GM13976 (cell line): ENCODE measurements around the gene GRIA1.

ENCODE experiments used
- DNase-seq: peaks from one replicate; pipeline ENCODE4 v3.0.0; 2012; ENCODE audit warnings: low spot score
- in situ Hi-C: fragments of 300-500 bp; cut with MboI; formaldehyde crosslinking; loops from one replicate; pipeline ENCODE4 v1.12.0; 2022; ENCODE audit warnings: low sequenced_read_pairs, mixed read lengths, inconsistent platforms; ENCODE audit not compliant: unreplicated experiment
- TF ChIP-seq, protein P1 (sequence below): IDR thresholded peaks from 2 replicates; pipeline ENCODE4 v1.5.1; 2012; ENCODE audit warnings: borderline replicate concordance, mild to moderate bottlenecking; ENCODE audit not compliant: insufficient read depth; ENCODE audit errors: extremely low read depth, missing control alignments, control extremely low read depth

The GRIA1 gene

DNA sequence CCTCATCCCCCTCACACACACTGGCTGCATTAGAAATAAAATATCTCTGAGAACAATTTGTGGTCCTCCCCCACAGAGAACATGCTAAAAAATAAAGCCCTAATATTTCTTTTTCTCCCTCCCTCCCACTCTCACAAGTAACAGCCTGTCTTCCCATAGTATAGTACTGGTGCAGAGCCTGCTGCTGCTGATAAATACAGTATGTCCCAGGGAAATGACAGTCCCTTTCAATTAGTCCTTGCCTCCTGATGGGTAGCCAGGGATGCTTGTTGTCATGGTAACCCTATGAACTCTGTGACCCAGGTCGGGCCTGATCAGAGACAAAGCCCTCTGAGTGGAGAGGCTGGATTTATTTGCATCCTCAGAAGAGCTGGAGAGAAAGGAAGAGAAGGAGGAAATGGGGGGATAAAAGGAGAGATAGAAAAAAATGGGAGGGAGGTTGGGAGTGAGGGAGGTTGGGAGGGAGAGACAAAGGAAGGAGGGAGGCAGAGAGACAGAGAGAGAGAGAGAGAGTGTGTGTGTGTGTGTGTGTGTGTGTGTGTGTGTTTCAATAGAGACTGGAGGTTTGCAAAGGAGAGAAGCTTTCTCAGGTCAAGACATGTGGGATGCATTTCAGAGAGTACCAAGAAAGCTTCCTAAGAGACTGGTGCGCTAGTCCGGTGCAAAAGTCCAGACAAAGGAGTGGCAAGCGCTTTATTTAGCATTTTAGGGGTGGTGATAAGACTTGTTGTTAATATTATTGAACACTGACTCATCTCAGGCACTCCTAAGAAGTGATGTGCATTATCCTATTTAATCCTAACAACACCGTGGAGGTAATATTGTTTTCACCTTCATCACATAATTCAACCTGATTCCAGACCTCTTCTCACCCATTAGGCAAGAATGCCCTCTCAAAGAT, 287.5 kb downstream of the GRIA1 start:
- TF ChIP-seq, protein P1, sequence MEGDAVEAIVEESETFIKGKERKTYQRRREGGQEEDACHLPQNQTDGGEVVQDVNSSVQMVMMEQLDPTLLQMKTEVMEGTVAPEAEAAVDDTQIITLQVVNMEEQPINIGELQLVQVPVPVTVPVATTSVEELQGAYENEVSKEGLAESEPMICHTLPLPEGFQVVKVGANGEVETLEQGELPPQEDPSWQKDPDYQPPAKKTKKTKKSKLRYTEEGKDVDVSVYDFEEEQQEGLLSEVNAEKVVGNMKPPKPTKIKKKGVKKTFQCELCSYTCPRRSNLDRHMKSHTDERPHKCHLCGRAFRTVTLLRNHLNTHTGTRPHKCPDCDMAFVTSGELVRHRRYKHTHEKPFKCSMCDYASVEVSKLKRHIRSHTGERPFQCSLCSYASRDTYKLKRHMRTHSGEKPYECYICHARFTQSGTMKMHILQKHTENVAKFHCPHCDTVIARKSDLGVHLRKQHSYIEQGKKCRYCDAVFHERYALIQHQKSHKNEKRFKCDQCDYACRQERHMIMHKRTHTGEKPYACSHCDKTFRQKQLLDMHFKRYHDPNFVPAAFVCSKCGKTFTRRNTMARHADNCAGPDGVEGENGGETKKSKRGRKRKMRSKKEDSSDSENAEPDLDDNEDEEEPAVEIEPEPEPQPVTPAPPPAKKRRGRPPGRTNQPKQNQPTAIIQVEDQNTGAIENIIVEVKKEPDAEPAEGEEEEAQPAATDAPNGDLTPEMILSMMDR: no peak
- in situ Hi-C loops: no loop called here
- no peak for DNase-seq

DNA sequence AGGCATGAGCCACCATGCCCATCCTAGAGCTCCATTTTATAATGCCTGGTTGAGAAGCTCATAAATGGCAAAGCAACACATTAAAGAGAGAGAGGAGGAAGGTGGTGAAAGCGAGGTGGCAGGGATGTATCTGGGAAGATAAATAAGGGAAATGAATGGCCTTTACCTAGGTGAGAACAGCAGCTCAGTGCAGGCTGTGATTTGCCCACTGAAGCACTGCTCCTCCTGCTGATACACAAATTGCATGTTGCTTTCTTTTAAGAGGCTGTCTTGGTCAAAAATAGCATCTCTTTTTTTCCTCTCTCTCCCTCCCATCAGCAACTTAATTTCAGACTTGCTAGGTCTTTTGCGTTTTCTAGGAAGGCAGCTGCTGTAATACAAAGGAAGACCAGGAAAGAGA, 289.4 kb downstream of the GRIA1 start:
- no peak for DNase-seq
- TF ChIP-seq, protein P1: no peak
- in situ Hi-C loops: no loop called here

DNA sequence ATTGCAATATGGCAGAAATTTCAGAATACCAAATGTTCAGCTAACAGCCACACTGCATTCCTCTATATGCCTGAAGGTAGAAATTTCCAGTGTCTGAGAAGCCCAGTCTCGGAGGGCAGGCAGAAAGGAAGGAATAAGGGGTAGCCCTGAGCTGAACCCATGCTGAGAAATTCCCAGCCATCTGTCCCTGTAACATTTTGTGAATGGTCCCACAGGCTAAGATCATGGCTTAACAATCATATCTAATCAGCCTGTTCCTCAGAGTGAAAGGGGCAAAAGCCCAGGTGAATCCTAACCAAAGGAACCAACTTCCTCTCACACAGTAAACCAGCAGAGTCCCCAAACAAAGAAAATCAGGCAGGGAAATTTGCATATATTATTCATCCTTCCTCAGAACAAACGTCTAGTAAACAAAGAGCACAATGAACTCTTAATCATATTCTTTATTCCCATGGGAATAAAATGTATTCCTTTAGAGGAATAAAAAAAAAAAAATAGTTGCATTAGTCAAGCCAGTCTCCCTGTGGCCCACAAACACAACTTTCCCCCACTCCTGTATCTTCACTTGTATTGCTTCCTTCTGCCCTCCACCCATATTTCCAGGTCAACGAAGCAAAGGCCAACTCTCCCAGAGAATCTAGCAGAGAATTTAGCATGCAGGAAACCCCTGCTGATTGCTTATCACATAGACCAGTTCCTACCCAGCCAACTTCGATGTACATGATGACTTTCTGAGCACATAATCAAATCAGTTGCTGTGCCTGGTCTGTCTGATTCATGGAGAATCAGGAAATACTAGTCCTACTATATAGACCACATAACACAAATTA, 290.6 kb downstream of the GRIA1 start:
- no peak for DNase-seq
- in situ Hi-C loops: no loop called here
- TF ChIP-seq, protein P1: no peak

DNA sequence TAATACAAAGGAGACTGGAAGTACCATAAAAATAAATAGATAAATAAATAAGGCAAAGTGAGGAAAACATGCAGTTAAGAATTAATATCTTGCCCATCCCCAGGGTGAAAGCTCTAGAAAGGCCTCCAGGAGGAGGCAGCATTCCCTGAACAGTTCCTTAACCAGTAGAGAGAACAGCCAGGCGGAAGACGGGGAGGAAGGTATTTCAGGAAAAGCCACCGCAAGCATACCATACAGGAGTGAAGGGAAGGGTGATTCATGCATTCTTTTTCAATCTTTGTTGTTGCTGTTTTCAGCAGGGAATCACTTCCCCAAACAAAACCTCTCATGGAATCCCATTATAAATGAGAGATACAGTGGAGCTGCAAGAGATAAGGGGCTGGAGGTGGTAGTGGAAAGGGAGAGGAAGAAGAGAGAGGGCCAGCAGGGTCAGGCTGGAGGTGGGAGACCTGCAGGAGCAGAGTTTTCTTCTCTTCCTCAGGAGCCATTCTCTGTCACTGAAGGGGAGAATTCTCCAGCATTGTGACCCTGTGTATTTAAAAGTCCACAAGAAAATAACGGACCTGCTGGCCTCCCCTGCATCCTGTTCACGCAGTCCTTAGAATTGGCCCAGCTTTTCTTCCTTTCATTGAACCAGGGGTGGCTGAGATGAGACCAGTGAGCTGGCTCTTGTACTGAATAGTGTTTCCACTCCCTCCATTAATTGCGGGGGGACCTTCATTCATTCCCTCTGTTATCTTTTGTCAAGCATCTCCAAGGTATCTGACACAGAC, 292.3 kb downstream of the GRIA1 start:
- in situ Hi-C loops: no loop called here
- DNase-seq: no peak
- TF ChIP-seq, protein P1: no peak

DNA sequence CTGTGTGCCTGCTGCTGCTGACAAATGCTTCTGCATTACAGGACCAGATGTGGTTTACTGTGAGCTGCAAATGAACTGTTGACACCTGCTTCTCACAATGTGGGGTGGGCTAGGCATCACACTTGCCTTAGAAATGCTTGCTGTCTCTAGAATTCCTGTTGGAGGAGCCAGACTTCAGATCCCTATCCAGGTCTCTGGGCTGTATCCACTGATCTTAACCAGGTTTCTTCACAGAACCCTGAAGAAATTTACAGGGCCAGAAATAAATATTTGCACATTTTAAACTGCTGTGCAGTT, 292.8 kb downstream of the GRIA1 start:
- in situ Hi-C loops: no loop called here
- TF ChIP-seq, protein P1: no peak
- DNase-seq: no peak

DNA sequence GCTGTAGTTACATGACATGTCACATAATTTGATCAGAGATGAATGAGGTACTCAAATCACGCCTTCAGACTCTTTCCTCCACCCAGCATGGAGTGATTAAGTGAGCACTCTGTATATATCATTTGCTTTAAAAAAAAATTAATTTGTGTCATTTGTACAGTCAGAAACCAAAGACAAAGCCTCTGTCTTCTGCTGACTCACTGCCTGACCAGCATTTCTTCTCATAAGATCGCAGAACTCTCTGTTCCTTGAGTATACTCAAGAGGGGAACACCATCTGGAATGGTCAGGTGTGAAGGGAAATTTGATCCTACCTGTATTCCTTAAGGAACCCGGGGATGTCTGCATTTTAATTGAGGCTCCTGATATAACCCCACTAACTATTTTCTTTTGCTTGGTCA, 293.8 kb downstream of the GRIA1 start:
- TF ChIP-seq, protein P1: no peak
- in situ Hi-C loops: no loop called here
- DNase-seq: no peak
